GM21447 (cell line): ENCODE results near the gene ALPP.
"Not testable (repeated sequence)": the region's sequence is repeated elsewhere in the genome, so short reads cannot be mapped to it uniquely, and the experiment has no call there.

Experiments used
- ATAC-seq: cut with Tn5 transposase; IDR thresholded peaks from one replicate; pipeline ENCODE4 v1.9.1; 2021; ENCODE audit not compliant: unreplicated experiment

The ALPP gene

GRCh38 chr2:232379610-232380590, 1.3 kb downstream of the ALPP start:
- not testable (repeated sequence) for ATAC-seq

GRCh38 chr2:232381204-232382031, 2.9 kb downstream of the ALPP start:
- ATAC-seq: not testable (repeated sequence)

GRCh38 chr2:232382331-232383225, 4.0 kb downstream of the ALPP start:
- no peak for ATAC-seq

GRCh38 chr2:232384466-232384865, 5.9 kb downstream of the ALPP start:
- no peak for ATAC-seq

GRCh38 chr2:232385058-232385457, 6.5 kb downstream of the ALPP start:
- ATAC-seq: not testable (repeated sequence)

GRCh38 chr2:232385660-232386489, 7.3 kb downstream of the ALPP start:
- no peak for ATAC-seq

GRCh38 chr2:232386490-232386739, 7.9 kb downstream of the ALPP start:
- no peak for ATAC-seq

- no peak for ATAC-seq
Observed at GRCh38 chr2:232386740-232387450, 8.3 kb downstream of the ALPP start.

GRCh38 chr2:232387451-232388171, 9.1 kb downstream of the ALPP start:
- ATAC-seq: no peak

GRCh38 chr2:232388324-232388891, 9.9 kb downstream of the ALPP start:
- ATAC-seq: no peak

DNA sequence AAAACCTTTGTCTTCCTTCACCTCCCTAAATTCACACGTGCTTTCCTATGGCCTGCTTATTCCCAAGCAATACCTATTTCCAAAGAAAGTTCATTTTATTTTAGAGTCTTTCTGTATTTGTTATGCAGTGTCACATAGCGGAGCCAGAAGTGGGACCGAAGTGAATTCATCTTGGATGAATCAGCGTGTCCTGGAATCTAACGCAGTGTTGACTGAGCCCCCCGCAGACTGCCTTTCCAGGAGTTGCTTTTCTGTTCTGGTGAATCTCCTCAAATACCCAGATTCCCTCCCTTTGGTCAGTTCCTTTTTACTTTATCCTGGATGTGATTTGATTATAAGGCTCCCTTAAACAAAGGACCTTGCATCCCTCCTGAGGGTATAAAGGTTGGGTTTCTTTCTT, 10.8 kb downstream of the ALPP start:
- no peak for ATAC-seq

DNA sequence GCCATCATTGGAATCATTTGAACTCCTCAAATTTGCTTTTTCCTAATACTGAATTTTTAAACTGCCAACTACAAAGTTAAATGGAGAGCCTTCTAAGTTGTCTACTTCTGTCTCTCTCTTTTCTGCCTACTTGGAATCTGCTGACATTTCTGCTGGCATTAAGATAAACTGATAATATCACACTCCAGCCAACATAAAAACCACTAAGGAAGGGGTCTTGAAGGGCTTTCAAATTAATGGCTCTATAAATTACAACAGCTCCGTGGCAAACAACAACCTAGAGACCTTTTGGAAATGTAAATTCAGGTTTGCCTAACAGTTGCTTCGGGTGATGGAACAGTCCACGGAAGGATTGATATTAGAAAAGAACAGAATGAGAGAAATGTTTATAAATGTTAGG, 12.1 kb downstream of the ALPP start:
- ATAC-seq: no peak

DNA sequence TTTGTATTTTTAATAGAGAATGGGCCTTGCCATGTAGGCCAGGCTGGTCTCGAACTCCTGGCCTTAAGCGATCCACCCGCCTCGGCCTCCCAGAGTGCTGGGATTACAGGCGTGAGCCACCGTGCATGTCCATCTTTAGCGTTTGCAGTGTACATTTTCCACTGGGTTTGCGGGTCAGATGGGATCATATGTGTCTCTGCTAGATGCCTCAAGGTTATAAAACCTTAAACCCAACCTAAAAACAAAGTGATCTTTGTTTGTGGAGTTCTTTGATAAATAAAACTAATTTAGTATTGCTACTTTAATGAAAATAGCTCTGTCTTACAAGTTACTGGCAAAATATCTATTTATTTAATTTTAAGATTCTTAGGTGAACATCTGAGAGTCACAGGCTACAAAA, 15.0 kb downstream of the ALPP start:
- no peak for ATAC-seq

DNA sequence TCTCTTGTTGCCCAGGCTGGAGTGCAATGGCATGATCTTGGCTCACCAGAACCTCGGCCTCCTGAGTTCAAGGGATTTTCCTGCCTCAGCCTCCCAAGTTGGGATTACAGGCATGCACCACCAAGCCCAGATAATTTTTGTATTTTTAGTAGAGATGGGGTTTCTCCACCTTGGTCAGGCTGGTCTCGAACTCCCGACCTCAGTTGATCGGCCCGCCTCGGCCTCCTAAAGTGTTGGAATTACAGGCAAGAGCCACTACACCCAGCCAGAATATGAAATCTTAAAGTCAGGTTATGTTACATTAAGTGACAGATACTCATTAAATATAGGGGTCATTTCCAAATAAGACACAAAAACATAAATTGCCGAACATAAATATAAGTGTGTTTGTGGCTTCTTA, 15.9 kb downstream of the ALPP start:
- not testable (repeated sequence) for ATAC-seq

GRCh38 chr2:232395586-232395985, 17.0 kb downstream of the ALPP start:
- no peak for ATAC-seq

DNA sequence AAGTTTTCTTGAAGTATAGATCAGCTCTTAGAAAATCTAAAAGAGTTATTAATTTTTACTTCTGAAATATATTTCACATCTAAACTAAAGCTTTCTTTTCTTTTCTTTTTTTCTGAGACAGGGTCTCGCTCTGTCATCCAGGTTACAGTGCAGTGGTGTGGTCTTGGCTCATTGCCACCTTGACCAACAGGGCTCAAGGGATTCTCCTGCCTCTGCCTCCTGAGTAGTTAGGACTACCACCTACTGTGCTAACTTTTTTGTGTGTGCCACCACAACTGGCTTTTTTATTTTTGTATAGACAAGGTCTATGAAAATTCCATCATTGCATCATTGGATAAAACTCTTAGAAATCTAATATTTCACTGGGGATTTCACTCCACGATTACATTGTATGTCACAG, 18.1 kb downstream of the ALPP start:
- ATAC-seq: no peak

DNA sequence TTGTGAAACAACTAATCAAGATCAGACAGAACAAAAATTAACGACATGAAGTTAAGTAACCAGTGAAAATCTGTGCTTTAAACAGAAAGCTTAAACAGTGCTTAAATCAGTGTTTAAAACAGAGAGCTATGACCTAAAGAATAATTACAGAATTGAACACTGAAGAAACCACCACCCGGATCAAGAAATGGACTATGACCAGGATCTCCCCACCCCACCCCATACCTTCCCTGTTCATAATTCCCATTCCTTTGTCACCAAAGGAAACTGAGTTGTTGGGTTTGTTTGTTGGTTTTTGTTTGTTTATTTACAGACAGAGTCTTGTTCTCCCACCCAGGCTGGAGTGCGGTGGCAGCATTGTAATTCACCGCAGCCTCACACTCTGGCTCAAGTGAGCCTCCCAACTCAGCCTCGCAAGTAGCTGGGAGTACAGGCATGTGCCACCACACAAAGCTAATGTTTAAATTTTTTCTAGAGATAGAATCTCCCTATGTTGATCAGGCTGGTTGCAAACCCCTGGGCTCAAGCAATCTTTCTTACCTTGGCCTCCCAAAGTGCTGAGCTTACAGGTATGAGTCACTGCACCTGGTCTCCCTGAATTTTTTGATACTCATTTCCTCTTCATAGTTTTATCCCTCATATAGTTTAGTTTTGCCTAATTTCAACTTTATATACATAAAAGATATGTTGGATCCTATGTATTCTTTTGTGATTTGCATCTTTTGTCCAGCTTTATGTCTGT, 19.9 kb downstream of the ALPP start:
- ATAC-seq: no peak
